ENCODE results near the gene NTNG2.
A peak's percentile ranks its signal among the peaks of the same experiment; 100 is the strongest.

The NTNG2 gene

DNA sequence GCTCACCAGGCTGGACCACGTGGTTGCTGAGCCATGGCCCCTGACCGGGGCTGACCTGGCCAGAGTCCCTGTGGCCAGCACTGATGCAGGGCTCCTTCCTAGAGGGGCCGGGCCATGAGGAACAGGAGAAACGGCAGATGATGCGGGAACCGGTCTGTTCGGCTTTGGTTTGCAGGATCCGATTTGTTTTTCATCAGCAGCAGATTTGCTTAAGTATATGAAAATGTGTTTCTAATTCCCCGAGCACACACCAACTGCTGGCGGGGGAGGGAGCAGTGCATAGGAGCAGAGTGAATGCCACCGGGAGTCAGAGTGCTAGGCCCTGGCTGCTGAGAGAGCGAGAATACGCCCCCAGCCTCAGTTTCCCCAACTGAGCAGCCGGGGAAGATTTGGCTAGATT lies 13.6 kb downstream of the NTNG2 start:
- DNase-seq = no peak

DNA sequence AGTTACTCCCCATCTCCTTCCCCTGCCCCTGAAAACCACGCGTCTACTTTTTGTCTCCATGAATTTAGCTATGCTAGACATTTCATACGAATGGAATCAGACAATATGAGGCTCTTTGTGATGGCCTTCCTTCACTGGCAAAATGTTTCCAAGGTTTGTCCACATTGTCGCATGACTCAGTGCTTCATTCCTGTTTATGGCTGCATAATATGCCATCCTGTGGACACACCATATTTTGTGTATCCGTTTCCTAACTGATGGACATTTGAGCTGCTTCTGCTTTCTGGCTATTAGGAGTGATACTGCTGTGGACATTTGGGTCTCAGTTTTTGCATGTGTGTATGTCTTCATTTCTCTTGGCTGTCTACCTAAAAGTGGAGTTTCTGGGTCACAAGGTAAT lies 14.5 kb downstream of the NTNG2 start:
- no peak for DNase-seq

DNA sequence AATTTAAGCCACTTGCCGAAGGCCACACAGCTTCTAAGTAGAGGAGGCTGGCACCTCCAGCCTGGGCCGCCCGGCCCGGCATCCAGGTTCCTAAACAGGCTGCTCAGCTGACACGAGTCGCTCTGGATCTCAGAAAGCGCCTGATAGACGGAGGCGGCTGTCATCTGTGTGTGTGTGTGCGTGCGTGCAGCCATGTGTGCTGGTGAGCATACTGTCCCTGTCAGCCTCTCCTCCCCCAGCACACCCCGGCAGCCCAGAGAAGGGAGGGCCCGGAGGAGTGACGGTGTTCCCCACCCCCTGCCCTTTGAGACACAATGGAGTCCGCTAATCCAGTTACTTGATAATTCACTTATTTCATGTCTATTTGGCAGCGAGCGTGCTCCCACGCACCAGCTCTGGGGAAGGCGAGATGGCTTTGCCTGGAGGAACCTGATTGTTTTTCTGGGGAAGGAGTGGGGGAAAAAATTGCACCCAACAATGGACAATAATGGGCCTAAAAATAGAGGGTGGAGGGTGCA lies 20.0 kb downstream of the NTNG2 start:
- DNase-seq = no peak

DNA sequence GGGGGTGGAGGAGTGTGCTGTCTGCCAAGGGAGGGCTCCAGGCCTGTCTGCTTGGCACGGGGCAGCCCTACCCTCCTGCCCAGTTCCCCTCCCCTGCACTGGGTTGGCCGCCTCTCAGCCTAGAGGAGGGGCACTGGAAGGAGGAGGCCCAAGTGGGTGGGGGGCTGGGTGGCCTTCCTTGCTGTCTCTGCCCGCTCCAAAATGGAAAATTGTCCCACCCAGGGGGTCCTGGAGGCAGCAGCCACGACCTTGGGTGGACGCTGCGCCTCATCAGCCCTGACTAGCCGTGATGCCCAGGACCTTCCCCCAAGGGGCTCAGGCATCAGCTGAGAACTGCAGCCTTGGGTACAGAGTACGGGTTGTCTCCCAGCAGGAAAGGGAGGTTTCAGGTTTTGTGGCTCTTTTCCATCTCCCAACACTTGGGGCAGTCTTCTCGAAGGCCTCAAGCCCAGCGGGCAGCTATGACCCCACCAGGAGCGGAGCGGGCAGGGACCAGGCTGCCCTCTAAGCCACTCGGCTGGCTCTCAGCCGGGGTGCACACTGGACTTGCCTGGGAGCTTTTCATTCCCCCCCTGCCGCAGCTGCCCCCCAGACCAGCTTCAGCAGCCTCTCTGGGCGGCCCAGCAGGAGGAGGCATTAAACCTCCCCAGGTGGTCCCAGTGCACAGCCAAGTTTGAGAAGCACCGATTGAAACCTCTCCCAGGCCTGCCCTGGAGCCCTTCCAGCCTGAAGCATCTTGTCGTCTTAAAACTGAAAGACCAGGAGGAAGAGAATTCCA lies 20.6 kb downstream of the NTNG2 start:
- no peak for DNase-seq

- DNase-seq = no peak
Measured at GRCh38 chr9:132183134-132183533, 21.3 kb downstream of the NTNG2 start.

DNA sequence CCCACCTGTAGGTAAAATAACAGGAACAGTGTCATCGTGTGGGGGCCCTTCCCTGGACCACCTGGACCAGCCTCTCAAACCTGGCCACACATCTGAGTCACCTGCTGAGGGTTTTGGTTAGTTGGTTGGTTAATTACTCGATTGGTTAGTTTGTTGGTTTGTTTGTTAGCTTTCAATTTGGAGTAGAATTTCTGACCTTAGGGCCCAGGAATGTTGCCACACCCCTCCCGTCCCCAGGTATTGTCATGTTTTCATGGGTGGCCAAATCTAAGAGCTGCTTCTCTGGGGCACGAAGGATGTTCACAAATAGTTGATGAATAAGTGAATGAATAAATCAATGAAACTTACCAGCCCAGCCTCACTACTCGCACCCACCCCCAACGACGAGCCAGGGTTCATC lies 21.9 kb downstream of the NTNG2 start:
- no peak for DNase-seq

DNA sequence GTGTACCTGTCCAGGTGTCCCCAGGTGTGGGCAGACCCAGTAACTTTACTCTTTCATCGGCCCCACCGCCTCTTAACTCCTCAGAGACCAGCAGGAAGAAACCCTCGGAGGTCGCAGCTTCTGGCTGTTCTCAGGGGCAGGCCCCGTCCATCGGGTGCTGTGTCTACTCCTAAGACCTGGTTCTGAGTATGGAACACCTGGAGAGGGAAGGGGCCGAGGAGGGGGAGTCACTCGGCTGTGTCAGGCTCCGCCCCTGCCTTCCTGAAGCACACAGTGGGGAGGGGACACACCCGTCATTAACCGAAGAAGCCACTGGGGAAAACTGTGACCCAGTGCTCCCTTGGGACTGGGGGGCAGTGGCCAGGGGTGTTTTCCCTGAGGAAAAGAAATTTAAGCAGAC lies 22.3 kb downstream of the NTNG2 start:
- no peak for DNase-seq

GRCh38 chr9:132185073-132186009 lies 23.5 kb downstream of the NTNG2 start:
- no peak for DNase-seq

GRCh38 chr9:132187121-132187620 lies 25.3 kb downstream of the NTNG2 start:
- no peak for DNase-seq

DNA sequence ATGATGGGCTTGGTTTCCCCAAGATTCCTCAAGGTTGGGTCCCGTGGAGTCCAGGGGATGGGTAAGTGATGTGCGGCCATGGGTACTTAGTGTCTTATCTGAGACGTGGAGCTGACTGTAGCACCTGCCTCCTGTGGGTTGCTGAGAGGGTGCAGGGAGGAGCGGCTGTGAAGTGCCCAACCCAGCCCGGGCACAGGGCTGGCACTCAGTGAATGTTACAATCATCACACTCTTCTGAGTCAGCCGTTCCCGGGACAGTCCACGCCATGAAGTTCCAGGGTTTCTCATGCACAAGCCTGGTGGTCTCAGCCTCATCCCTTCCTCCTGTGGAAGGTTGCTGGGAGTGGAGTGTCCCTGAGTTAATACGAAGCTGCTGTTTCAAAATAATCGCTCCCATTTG lies 29.1 kb downstream of the NTNG2 start:
- no peak for DNase-seq

- peak; percentile 34 for DNase-seq
Measured at GRCh38 chr9:132192728-132193127, 30.9 kb downstream of the NTNG2 start.

DNA sequence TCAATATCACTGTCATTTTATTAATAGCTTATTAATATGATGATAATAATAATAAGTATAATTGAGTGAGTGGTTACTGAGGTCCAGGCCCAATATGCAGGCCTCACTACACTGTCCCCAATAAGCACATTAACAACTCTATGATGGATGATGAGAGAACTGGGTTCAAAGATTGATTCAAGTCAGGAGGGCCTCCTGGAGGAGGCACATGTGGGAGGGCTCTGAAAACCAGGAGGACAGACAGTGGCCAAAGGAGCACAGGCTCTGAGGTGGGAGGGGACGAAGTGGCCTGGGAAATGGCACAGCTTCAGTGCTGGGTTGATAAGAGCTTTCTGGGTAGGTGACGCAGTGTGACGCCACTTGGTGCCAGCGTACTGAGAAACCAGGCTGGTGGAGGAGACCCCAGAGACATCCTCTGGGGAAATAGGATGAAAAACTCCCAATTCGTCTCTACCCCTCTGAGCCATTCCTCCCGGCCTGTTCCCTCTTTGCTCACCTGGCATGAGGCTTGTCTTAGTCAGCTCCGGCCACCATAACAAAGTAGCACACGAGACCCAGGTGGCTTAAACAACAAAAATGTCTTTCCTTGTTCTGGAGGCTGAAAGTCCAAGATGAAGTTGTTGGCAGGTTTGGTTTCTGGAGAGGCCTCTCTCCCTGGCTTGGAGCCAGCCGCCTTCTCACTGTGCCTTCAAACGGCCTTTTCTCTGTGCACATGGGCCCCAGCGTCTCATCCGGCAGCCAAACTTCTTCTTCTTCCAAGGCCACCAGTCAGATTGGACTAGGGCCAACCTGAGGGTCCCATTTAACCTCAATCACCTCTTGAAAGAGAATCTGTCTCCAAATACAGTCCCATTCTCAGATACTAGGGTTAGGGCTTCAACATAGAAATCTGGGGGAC lies 31.6 kb downstream of the NTNG2 start:
- no peak for DNase-seq

DNA sequence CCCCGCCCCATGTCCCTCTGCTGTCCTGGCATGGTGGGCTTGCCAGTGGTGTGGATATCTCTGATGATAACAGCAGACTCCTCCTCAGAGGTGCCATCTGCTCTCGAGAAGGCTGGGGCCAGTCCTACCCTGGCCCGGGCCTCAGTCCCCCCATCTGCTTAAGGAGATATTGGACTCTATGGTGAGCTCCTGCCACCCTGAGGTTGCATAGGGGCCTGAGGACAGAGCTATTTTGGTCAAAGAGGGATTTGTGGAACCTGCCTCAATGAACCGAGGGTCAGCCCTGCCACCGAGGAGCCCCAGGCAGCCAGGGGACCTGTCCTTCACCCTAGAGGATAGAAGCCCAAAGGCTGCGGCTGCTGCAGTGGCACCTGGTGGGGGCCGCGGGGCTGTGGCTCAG lies 32.6 kb downstream of the NTNG2 start:
- no peak for DNase-seq

DNA sequence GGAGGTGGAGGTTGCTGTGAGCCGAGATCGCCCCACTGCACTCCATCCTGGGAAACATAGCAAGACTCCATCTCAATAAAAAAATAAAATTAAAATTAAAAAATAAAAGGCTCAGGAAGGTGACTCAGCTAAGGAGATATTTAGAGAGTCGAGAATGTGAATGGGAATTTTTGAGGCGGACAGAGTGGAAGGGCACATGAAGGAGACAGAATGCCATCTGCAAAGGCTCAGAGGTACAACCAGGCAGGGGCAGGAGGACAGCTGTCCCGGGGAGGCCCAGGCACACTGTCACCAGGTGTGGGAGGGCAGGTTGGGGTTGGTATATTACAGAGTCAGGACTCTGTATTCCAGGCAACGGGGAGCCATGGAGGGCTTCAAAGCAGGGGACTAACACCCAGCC lies 35.5 kb downstream of the NTNG2 start:
- DNase-seq = no peak

DNA sequence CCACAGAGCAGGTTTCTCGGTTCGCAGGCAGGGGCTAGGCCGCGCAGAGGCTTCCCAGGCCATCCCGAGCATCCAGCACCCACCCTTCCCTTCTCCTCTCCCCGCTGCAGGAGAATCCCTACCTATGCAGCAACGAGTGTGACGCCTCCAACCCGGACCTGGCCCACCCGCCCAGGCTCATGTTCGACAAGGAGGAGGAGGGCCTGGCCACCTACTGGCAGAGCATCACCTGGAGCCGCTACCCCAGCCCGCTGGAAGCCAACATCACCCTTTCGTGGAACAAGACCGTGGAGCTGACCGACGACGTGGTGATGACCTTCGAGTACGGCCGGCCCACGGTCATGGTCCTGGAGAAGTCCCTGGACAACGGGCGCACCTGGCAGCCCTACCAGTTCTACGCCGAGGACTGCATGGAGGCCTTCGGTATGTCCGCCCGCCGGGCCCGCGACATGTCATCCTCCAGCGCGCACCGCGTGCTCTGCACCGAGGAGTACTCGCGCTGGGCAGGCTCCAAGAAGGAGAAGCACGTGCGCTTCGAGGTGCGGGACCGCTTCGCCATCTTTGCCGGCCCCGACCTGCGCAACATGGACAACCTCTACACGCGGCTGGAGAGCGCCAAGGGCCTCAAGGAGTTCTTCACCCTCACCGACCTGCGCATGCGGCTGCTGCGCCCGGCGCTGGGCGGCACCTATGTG lies 36.1 kb downstream of the NTNG2 start:
- no peak for DNase-seq

DNA sequence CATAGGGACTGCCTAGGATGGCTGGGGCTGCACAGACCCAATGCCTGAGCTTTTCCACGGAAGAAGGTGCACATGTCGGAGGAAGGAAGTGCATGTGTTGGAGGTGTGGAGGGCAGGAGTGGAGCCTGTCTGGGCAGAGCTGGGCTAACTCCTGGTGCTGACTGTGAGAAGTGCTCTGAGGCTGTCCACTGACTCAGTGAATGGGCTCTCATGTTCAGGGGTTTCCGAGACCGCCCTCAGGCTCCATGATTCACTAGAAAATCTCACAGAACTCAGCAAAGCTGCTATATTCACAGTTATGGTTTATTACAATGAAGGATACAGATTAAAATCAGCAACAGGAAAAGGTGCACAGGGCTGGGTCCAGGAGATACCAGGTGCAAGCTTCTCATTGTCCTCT lies 37.2 kb downstream of the NTNG2 start:
- DNase-seq = no peak

DNA sequence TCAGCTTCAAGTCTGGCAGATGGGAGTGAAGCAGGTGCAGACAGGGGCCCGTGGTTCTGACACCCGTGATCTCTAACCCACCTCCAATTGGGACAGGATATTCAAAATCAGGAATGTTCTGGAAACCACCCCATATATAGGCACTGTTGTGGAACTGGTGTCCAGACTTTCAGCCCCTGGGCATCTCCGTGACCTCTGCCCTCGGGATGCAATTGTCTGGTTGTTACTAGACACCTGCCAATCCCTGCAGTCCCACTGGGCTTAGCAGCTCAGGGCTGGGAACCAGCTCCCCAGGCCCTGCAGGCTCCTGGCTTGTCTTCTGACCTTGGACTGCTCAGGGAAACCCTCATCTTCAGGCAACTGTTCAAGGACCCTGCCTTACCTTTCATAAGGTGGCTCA lies 38.8 kb downstream of the NTNG2 start:
- no peak for DNase-seq

DNA sequence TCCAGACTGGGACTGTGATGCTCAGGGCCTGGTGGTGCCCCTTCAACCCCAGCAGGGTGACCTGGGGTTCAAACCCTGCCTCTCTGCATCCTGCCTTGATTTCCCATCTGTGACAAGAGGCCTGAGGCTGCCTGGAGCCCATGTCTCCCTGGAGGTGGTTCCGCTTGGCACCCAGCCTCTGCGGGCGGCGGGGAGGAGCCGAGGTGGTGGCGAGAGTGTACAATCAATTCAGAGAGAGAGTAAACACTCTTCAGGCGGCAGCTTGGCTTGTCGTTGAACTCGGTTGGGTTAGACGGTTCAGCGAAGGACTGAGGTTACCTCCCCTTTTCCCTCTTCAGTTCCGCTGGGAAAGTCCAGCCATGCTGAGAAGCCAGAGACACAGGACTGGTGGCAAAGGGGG lies 39.3 kb downstream of the NTNG2 start:
- DNase-seq = peak; percentile 89

GRCh38 chr9:132201780-132202703 lies 40.2 kb downstream of the NTNG2 start:
- DNase-seq = peak; percentile 34

DNA sequence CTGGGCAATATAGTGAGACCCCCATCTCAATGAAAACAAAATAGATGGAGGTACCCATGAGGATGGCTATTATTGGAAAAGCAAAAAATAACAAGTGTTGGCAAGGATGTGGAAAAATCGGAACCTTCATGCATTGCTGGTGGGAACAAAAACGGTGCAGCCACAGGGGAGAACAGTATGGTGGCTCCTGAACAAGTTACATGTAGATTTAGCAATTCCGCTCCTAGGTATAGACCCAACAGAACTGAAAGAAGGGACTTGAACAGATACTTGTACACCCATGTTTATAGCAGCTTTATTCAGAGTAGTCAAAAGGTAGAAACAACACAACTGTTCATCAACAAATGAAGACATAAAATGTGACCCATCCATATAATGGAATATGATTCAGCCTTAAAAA lies 43.0 kb downstream of the NTNG2 start:
- DNase-seq = no peak

DNA sequence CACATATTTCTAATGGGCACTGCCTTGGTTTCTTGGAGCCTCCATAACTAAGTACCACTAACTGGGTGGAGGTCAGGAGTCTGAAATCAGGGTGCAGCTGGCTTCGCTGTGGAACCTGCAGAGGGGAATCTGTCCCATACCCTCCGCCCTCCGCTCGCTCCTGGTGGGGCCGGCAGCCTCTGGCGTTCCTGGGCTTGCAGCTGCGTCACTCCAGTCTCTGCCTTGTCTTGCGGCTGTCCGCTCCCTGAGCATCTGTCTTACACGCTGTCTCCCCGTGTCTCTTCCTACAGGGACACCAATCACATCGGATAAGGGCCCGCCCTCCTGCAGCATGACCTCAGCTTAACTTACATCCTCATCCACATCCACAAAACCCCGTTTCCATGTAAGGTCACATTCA lies 45.4 kb downstream of the NTNG2 start:
- DNase-seq = no peak
